GM12892 (cell line): ENCODE results near the gene CASP8AP2. TPM values are rescaled to one million over a fixed set of nuclear protein-coding genes. Genes with fewer than 3 reads are reported as not detected.
A peak's percentile ranks its signal among the peaks of the same experiment; 100 is the strongest.
"Not testable (repeated sequence)": the region's sequence is repeated elsewhere in the genome, so short reads cannot be mapped to it uniquely, and the experiment has no call there.

Source experiments
- DNase-seq: peaks from one replicate; pipeline ENCODE4 v3.0.0; 2011; ENCODE audit not compliant: insufficient read length
- FAIRE-seq: peaks from 2 replicates; lab custom pipeline; 2011; peaks lifted over from hg19 to GRCh38; lab: Jason Lieb, UNC
- POLR2A ChIP-seq: IDR thresholded peaks from 2 replicates; pipeline ENCODE4 v1.6.1; 2011; ENCODE audit warnings: low read depth, low read length, control low read depth
- POLR2AphosphoS5 ChIP-seq: IDR thresholded peaks from 2 replicates; pipeline ENCODE4 v1.6.1; 2011; ENCODE audit warnings: low read depth, low read length, control low read depth
- TAF1 ChIP-seq: IDR thresholded peaks from 2 replicates; pipeline ENCODE4 v1.6.1; 2011; ENCODE audit warnings: low read depth, mild to moderate bottlenecking, control low read depth, low read length, borderline replicate concordance
- polyA plus RNA-seq: library from polyadenylated mRNA; unstranded; fragments of >200 nt; gene quantifications from one replicate; pipeline ENCODE4 v1.2.1, GENCODE V29; 2012; ENCODE audit warnings: missing spikeins, inconsistent platforms; ENCODE audit not compliant: missing spikeins

Gene CASP8AP2
- polyA plus RNA-seq: 12.6 TPM

- peak; percentile 69 for TF ChIP-seq POLR2AphosphoS5
- peak; percentile 76; the same call in 1 of the 2 replicates for TF ChIP-seq POLR2A
- TF ChIP-seq TAF1: peak; percentile 50; the same call in 1 of the 2 replicates
- DNase-seq: peak; percentile 84
- FAIRE-seq: peak; percentile 97
Measured at GRCh38 chr6:89829472-89830169, at the start of gene CASP8AP2. TSS of gene CASP8AP2 (plus strand) at chr6:89829880.

GRCh38 chr6:89781070-89782034, 48.3 kb upstream of the CASP8AP2 start:
- DNase-seq: no peak
- TF ChIP-seq POLR2A (no peak), POLR2AphosphoS5 (no peak), TAF1 (no peak)
- FAIRE-seq: peak; percentile 44

DNA sequence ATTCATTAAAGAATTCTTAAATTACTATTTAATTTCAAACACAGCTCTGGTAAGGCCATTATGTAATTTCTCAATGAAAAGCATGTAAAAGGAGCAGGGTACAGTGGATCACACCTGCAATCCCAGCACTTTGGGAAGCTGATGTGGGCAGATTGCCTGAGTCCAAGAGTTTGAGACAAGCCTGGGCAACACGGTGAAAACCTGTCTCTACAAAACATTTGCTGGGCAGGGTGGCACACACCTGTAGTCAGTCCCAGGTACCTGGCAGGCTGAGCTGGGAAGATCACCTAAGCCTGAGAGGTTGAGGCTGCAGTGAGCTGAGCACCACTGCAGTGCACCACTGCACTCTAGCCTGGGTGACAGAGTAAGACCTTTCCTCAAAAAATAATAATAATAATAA, 47.5 kb upstream of the CASP8AP2 start:
- no peak for DNase-seq
- TF ChIP-seq POLR2A (no peak), POLR2AphosphoS5 (no peak), TAF1 (no peak)
- FAIRE-seq: no peak

GRCh38 chr6:89783293-89783692, 46.4 kb upstream of the CASP8AP2 start:
- DNase-seq, FAIRE-seq: not testable (repeated sequence)

- DNase-seq (no peak), FAIRE-seq (no peak)
Measured at GRCh38 chr6:89784838-89785237, 44.8 kb upstream of the CASP8AP2 start.

GRCh38 chr6:89786970-89787369, 42.7 kb upstream of the CASP8AP2 start:
- no peak for TF ChIP-seq POLR2AphosphoS5
- TF ChIP-seq TAF1: no peak
- no peak for TF ChIP-seq POLR2A
- no peak for FAIRE-seq
- DNase-seq: no peak

More at GRCh38 chr6:89784838-89785237, 44.8 kb upstream of the CASP8AP2 start:
- TF ChIP-seq POLR2A (no peak), TAF1 (no peak), POLR2AphosphoS5 (no peak)

- FAIRE-seq: no peak
- DNase-seq: no peak
- TF ChIP-seq POLR2AphosphoS5 (no peak), TAF1 (no peak), POLR2A (no peak)
Measured at GRCh38 chr6:89787660-89788328, 41.9 kb upstream of the CASP8AP2 start.

GRCh38 chr6:89789980-89790379, 39.7 kb upstream of the CASP8AP2 start:
- TF ChIP-seq POLR2AphosphoS5: no peak
- TF ChIP-seq POLR2A: no peak
- no peak for TF ChIP-seq TAF1
- no peak for FAIRE-seq

DNA sequence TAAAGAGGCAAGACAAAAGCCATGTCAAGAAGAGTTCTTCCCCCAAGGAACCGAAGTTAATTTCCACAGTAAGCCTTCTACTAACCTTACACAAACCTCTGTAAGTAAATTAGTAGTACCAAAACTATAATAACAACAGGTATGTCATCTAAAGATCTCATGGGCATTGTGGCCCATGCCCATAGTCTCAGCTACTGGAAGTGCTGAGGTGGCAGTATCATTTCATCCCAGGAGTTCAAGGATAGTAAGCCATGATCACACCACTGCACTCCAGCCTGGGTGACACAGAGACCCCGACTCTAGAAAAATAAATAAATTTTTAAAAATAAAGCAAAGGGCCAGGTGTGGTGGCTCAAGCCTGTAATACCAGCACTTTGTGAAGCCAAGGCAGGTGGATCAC, 39.3 kb upstream of the CASP8AP2 start:
- no peak for TF ChIP-seq POLR2AphosphoS5
- TF ChIP-seq POLR2A: no peak
- no peak for TF ChIP-seq TAF1
- no peak for DNase-seq
- no peak for FAIRE-seq

More at GRCh38 chr6:89789980-89790379, 39.7 kb upstream of the CASP8AP2 start:
- no peak for DNase-seq

DNA sequence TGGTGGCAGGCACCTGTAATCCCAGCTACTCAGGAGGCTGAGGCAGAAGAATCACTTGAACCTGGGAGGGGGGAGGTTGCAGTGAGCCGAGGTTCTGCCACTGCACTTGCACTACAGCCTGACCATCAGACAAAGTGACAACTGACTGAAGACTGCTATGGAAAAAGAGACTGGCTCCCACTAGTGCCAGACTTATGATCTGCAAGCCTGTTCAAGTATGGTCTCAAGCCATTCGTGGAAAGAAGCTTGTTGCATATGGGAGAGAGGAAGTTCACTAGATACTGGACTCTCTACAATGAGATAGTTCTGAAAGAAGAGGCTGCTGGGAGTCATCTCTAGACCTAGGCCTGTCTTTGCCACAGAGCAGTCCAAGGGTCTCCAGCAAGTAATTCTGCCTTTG, 36.8 kb upstream of the CASP8AP2 start:
- TF ChIP-seq POLR2A: no peak
- no peak for TF ChIP-seq POLR2AphosphoS5
- no peak for TF ChIP-seq TAF1
- DNase-seq (no peak), FAIRE-seq (no peak)

- FAIRE-seq (no peak), DNase-seq (no peak)
- TF ChIP-seq POLR2A (no peak), POLR2AphosphoS5 (no peak), TAF1 (no peak)
Measured at GRCh38 chr6:89793586-89793985, 36.1 kb upstream of the CASP8AP2 start.

DNA sequence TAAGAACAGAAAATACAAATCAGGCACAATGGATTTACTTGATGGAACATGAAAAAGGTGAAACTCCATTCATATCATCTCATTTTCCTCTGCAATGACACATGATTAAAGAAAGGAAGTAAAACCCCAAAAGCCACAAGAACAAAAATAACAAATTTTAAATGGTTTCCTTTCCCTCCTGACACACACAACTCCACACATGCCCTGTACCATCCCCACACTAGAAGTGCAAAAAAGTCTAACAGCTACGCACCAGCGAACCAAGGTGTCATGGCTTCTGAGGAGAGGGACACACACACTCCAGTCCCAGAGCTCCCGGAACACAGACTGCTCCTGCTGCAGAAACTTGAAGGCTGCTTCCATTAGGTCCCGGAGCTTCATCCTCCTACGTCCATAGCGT, 35.4 kb upstream of the CASP8AP2 start:
- no peak for TF ChIP-seq POLR2AphosphoS5
- no peak for TF ChIP-seq POLR2A
- no peak for TF ChIP-seq TAF1
- no peak for DNase-seq
- no peak for FAIRE-seq
